SW 1271 (cell line): ENCODE measurements around the gene MIXL1.
"Not testable (repeated sequence)": the region's sequence is repeated elsewhere in the genome, so short reads cannot be mapped to it uniquely, and the experiment has no call there.

ENCODE experiments used
- DNase-seq, 2 experiments: peaks; one replicate each; lab custom pipeline; 2025; lab: John Stamatoyannopoulos, UW

The MIXL1 gene

DNA sequence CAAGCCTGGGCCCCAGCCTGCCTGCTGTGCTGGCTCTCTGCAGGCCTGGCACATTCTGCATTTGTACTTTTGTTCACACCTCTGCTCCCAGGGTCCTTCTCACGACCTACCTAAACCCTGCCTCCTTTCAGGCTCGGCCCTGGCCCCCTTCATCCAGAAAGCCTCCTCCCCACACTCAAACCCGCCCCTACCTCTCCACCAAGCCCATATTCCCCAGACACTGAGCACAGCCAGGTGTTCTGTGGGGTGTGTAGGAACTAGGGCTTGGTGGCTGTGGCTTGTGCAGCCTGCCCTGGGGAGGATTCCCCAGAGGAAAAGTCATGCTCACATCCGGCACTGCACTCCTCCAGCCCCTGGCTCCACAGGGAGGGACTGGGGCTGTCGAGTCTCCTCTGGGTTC lies 8.2 kb upstream of the MIXL1 start:
- no peak for DNase-seq

DNA sequence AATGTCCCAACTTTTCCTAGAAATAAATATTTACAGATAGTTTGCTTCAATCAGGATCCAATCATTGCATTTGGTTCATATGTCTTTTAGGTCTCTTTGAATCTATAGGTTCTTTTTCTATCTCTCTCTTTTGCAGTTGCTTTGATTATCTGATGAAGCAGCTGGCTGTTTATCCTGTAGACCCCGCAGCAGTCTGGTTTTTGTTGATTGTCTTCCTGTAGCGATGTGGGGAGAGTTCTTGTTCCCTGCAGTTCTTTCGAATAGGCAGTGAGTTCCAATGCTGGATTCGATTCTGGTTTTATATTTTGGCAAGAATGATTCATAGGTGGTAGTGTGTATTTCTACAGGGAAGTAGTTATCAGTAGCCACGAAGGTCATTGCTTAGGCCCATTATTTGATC lies 7.4 kb upstream of the MIXL1 start:
- DNase-seq = no peak

DNA sequence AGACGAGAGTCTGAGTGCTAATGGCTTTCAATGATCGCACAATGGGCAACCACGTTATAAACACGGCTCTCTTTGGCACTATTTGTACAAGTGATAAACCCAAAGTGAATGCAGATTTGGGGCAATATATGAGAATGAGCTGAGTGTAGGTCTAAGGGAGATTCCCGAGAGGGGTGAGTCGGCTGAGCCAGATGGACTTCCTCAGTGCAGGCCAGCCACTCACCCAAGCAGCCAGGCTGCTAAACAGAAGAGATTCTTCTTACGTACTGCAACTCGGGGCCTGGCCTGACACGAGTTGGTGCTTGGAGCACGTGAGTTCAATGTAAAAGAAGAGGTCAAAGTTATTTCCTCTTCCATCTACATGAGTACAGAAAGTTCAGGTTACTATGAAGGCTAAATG lies 6.2 kb upstream of the MIXL1 start:
- DNase-seq = no peak

DNA sequence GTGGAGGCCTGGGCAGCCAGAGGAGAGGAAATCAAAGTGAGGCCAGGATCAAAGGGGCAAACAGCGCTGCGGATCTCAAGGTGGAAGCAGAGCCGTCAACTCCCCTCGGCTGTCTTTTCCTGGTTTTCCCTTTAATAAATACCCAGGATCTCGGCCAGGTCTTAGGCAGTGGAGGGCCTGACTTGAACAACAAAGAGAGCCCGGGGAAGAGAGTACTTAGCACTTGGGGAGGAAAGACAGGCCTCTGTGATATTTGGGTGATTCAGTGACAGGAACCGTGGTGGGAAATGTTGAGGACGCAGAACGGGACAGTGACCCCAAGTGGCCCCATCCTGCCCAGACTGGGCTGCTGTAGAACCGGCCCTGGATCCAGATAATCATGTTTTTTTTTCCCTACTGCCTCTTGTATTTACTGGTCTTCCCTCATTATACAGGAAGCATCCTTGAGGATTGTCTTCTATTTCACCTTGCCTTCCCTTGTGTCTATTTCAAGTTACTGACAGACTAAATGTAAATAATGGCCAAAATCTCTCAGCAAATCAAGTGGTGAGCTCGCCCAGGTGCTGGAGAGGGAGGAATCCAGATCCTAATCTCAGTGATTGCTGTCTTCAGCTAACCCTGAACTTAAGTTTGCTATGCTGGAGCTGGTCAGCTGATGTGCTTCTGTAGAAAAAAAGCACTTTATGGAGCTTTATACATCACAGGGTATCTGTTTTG lies 2.8 kb upstream of the MIXL1 start:
- DNase-seq = no peak

GRCh38 chr1:226222686-226223085 lies 778 bp upstream of the MIXL1 start:
- DNase-seq = no peak

GRCh38 chr1:226223786-226224244 lies 351 bp downstream of the MIXL1 start:
- DNase-seq = no peak

DNA sequence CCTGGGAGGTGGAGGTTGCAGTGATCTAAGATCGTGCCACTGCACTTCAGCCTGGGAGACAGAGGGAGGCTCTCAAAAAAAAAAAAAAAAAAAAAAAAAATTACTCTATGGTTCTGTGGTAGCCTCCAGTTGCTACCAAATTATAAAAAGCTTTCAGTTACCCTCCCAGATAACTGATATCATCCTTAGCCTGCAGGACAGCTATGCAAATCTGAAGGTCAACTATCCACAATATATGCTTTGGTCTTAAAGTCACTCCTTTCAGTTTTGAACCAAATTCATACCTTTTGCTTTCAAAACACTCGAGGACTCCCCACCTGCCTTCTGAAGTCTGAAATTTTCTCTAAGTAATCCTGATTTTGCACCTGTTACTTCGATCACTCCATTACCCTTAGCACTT lies 3.1 kb downstream of the MIXL1 start:
- DNase-seq = no peak

GRCh38 chr1:226233293-226233692 lies 9.8 kb downstream of the MIXL1 start:
- DNase-seq = no peak

DNA sequence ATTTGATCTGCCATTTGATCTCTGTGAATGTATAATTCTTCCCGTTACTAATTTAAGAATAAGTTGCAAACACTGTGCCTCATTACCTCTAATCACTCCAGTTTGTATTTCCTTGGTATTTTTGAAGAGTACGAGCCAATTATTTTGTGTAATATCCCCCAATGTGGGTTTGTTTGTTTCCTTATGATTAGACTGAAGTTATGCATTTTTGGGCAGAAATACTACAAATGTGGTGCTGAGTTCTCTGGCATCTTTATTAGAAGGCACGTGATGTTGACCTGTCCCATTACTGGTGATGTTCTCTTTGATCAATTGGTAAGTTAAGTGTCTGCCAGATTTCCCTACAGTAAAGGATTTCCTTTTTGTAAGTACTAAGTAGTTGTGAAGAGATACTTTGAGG lies 10.3 kb downstream of the MIXL1 start:
- no peak for DNase-seq

DNA sequence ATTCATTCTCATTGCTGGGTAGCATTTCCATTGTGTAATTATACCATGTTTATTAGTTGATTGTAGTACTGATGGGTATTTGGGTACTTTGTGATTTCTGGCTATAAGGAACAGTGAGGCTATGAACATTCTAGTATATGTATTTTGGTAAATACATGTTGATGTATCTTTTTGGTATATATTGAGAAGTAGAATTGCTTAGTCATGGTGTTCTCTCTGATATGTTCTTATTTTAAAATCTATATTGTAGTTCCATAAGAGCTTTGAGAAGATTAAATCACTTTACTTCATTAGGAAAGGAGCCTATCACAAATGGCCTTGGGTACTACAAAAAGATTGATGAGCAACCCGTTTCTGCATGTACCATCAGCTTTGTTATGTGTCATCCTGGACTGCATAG lies 13.4 kb downstream of the MIXL1 start:
- no peak for DNase-seq

DNA sequence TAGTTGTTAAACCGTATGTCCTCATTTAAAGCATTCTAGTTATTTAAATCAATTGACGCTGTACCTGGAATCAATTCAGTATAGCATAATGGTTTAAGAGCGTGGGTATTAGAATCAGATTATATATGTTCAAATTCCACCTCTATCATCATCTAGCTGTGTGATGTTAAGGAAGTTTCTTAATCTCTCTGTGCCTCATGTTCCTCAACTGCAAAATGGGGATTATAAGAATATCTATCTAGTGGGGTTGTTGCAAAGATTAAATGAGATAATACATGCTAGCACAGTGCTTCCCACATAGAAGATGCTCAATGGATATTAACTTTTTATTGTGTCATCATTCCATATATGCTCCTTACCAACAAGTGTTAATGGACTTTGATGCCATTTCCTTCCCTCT lies 16.0 kb downstream of the MIXL1 start:
- no peak for DNase-seq

DNA sequence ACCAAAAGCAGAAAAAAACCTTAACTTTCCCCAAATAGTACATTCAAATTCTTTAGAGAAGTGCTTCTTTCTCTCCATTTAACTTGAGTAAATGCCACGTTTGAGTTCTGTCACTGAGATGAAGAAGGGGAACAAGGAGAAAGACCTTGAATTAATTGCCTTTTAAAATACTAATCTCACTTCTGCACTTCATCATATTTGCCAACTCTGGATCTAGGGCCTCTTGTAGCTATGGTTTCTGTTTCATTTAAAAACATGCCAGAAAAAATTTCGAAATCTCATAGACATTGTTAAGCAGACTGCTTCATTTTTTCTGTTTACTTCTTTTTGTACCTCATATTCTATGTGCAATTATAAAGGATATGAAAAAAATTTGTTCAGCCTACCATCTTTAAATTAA lies 24.6 kb downstream of the MIXL1 start:
- no peak for DNase-seq

DNA sequence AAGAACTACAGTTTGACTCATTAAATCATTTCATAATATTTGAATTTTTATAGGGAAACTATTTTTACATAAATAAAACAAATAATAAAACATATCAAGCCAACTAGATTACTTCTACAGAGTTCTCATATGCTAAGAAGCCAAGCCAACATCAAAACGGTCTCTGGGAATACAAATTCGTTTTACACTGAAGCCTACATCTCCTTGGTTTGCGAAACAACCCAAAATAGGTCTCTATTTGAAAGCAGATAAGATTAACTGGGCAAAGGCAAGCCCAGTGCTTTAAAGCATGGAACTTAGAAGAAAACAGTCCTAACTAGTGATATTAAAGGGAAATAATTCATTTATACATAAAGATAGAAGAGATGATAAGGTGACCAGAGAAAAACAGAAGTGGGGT lies 25.3 kb downstream of the MIXL1 start:
- no peak for DNase-seq

DNA sequence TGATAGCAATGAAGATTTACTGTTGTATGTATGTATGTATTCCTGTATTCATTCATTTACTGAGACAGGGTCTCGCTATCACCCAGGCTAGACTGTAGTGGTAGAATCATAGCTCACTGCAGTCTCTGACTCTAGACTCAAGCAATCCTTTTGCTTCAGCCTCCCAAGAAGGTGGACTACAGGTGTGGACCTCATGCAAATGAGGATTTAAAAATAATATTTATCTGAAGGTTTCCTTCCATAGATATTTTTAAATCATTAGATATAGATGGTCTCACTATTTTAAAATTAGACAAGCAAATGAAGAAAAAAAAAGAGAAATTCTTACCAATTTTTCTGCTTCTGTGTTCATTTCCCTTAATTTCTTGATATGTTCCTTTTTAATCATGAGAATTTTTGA lies 27.0 kb downstream of the MIXL1 start:
- no peak for DNase-seq

- DNase-seq = not testable (repeated sequence)
These were observed 29.4 kb downstream of the MIXL1 start for GRCh38 chr1:226252841-226253240.

DNA sequence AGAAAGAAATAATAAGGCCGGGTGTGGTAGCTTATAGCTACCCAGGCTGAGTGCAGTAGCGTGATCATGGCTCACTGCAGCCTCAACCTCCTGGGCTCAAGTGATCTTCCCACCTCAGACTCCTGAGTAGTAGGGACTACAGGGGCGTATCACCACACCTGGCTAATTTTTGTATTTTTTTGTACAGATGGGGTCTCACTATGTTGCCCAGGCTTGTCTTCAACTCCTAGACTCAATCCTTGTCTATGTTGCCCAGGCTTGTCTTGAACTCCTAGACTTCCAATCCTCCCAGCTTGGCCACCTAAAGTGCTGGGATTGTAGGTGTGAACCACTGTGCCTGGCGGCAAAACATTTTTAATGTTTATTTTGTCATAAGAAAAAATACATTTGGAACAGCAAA lies 30.5 kb downstream of the MIXL1 start:
- DNase-seq = no peak

GRCh38 chr1:226255380-226255779 lies 31.9 kb downstream of the MIXL1 start:
- no peak for DNase-seq

GRCh38 chr1:226261818-226262217 lies 38.4 kb downstream of the MIXL1 start:
- no peak for DNase-seq

- DNase-seq = no peak
These were observed 45.1 kb downstream of the MIXL1 start for GRCh38 chr1:226268421-226269124.

DNA sequence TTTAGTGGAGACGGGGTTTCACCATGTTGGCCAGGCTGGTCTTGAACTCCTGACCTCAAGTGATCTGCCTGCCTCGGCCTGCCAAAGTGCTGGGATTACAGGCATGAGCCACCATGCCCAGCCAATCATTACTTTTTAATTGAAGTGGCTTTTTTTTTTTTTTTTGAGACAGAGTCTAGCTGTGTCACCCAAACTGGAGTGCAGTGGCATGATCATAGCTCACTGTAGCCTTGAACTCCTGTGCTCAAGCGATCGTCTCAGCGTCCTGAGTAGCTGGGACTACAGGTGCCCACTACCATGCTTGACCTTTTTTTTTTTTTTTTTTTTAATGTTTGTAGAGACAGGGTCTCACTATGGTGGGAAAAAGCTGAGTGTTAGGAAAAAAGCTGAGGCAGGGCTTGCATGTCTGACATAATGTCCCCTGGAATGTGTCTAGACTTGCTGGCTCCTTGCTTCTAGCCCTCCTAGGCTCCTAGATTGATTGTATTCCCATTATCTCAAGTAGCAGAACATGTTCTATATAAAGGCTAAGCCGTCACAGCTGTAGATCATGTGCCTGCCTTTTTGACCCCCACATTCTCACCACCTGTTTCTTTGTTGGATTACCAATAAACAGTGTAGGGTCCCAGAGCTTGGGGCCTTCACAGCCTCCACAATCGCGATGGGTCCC lies 48.9 kb downstream of the MIXL1 start:
- DNase-seq = not testable (repeated sequence)

GRCh38 chr1:226274138-226274537 lies 50.7 kb downstream of the MIXL1 start:
- no peak for DNase-seq

GRCh38 chr1:226276077-226276682 lies 52.7 kb downstream of the MIXL1 start:
- no peak for DNase-seq
